ENCODE measurements around the gene KLHDC7B. TPM values are rescaled to one million over a fixed set of nuclear protein-coding genes. Genes with fewer than 3 reads are reported as not detected.

KLHDC7B gene
- total and polyA plus RNA-seq, 12 donors = 0.06 to 0.69 (median 0.19) TPM; not detected in 2

DNA sequence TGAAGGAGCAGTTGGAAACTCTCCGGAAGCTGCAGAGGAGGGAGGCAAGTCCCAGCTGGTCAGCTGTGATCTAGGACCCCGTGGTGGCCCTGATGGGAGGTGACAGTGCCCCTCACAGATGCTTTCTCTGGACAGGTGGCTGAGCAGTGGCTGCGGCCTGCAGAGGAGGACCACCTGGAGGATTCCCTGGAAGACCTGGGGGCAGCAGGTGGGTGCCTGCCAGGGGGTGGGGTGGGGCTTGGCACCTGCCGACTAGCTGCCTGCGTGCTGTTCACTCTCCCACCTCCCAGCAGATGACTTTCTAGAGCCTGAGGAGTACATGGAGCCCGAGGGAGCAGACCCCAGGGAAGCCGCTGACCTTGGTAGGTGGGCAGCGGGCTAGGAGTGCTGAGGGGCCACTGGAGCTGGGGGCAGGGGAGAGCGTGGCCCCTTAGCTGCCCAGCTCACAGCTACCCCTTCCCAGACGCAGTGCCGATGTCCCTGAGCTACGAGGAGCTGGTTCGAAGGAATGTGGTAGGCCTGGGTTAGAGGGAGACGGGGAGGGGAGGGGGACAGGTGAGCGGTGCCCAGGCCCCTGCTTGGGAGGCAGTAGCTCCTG lies 23.4 kb upstream of the KLHDC7B start:
- Histone ChIP-seq H3K36me3 (replicated peaks in 1 of 2) (peaks cover 0 to 54% of the 10 kb centered on the region in 2 donors), H3K4me1 (replicated peaks in 1 of 2) (peaks cover 20 to 23% of the 10 kb centered on the region in 2 donors), H3K27me3 (no peaks in the 10 kb centered on the region), H3K27ac (no peak overlapping the region), H3K4me3 (no peak overlapping the region), H3K9me3 (replicated peaks in 1 of 3) (no peaks in the 10 kb centered on the region)
- peak in 1 of 7 donors; percentile 15 for DNase-seq
- intact Hi-C loops (cut with DNase I) = no loop called here
- 82 to 97% (median 89%) methylated on average over 3 to 15 of the region's 15 CpGs for WGBS, 4 donors
- no peak for TF ChIP-seq POLR2A (IDR thresholded peaks at IDR 0.05)
- TF ChIP-seq, protein P1, sequence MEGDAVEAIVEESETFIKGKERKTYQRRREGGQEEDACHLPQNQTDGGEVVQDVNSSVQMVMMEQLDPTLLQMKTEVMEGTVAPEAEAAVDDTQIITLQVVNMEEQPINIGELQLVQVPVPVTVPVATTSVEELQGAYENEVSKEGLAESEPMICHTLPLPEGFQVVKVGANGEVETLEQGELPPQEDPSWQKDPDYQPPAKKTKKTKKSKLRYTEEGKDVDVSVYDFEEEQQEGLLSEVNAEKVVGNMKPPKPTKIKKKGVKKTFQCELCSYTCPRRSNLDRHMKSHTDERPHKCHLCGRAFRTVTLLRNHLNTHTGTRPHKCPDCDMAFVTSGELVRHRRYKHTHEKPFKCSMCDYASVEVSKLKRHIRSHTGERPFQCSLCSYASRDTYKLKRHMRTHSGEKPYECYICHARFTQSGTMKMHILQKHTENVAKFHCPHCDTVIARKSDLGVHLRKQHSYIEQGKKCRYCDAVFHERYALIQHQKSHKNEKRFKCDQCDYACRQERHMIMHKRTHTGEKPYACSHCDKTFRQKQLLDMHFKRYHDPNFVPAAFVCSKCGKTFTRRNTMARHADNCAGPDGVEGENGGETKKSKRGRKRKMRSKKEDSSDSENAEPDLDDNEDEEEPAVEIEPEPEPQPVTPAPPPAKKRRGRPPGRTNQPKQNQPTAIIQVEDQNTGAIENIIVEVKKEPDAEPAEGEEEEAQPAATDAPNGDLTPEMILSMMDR (IDR thresholded peaks at IDR 0.05) = no peak

GRCh38 chr22:50522806-50523438 lies 22.8 kb upstream of the KLHDC7B start:
- peak in 1 of 7 donors; percentile 21 for DNase-seq
- Histone ChIP-seq H3K36me3 (replicated peaks in 1 of 2) (peaks cover 0 to 47% of the 10 kb centered on the region in 2 donors), H3K27me3 (no peaks in the 10 kb centered on the region), H3K9me3 (replicated peaks in 1 of 3) (no peaks in the 10 kb centered on the region), H3K4me1 (replicated peaks in 1 of 2) (peaks cover 20 to 23% of the 10 kb centered on the region in 2 donors), H3K4me3 (no peak overlapping the region), H3K27ac (no peak overlapping the region)
- WGBS, 4 donors = 78 to 92% (median 88%) methylated on average over 10 to 22 of the region's 22 CpGs
- no peak for TF ChIP-seq POLR2A (IDR thresholded peaks at IDR 0.05)
- TF ChIP-seq, protein P1 (IDR thresholded peaks at IDR 0.05) = no peak
- intact Hi-C loops (cut with DNase I) = no loop called here

DNA sequence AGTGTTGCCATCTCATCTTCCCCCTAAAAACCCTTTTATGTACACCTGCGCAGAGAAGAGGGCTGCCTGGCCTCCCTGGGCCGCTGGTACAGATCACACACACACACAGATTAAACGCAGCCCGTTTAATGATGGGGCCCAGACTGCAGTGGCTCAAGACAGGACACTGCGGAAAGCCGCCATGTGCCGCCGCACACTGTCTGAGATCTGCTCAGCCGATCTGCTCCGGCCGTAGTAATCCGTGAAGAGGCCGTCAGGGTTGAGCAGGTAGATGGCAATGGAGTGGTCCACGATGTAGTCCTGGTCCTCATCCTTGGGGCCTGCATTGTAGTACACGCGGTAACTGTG lies 22.3 kb upstream of the KLHDC7B start:
- H3K9me3 ChIP-seq (replicated peaks in 1 of 3) = no peaks in the 10 kb centered on the region
- TF ChIP-seq, protein P1 (IDR thresholded peaks at IDR 0.05) = no peak
- no peak for TF ChIP-seq POLR2A (IDR thresholded peaks at IDR 0.05)
- H3K27me3 ChIP-seq = no peaks in the 10 kb centered on the region
- peak in 1 of 7 donors; percentile 37 for DNase-seq
- WGBS, 4 donors = 88 to 100% (median 93%) methylated on average over 1 to 16 of the region's 16 CpGs
- H3K4me3 ChIP-seq = no peak overlapping the region
- intact Hi-C loops (cut with DNase I) = no loop called here
- peaks cover 20 to 23% of the 10 kb centered on the region in 2 donors for H3K4me1 ChIP-seq (replicated peaks in 1 of 2)
- H3K27ac ChIP-seq = no peak overlapping the region
- H3K36me3 ChIP-seq (replicated peaks in 1 of 2) = peaks cover 0 to 44% of the 10 kb centered on the region in 2 donors

GRCh38 chr22:50523806-50524675 lies 21.7 kb upstream of the KLHDC7B start:
- peak overlapping the region in 1 of 4 donors; percentile 83 for H3K4me3 ChIP-seq
- H3K4me1 ChIP-seq (replicated peaks in 1 of 2) = peaks cover 20 to 23% of the 10 kb centered on the region in 2 donors
- WGBS, 4 donors = 79 to 87% (median 81%) methylated on average over 4 to 25 of the region's 25 CpGs
- peaks cover 0 to 37% of the 10 kb centered on the region in 2 donors for H3K36me3 ChIP-seq (replicated peaks in 1 of 2)
- DNase-seq = peak in 3 of 7 donors; percentile 26 to 61 (median 44)
- no peak for TF ChIP-seq POLR2A (IDR thresholded peaks at IDR 0.05)
- TF ChIP-seq, protein P1 (IDR thresholded peaks at IDR 0.05) = no peak
- H3K9me3 ChIP-seq (replicated peaks in 1 of 3) = no peaks in the 10 kb centered on the region
- peak overlapping the region in 2 of 5 donors; percentile 91 to 97 for H3K27ac ChIP-seq
- H3K27me3 ChIP-seq = no peaks in the 10 kb centered on the region
- intact Hi-C loops (cut with DNase I) = no loop called here

All from adrenal gland (tissue), 12 donors.